Hepatocyte (in vitro differentiated cells): ENCODE measurements around the gene ITGA1.

Source experiments
- CTCF ChIP-seq: fragments of 200-600 bp; sonication (generic); IDR thresholded peaks from 2 replicates; pipeline ENCODE4 v1.5.1; 2016; ENCODE audit warnings: antibody characterized with exemption, mild to moderate bottlenecking; ENCODE audit not compliant: poor library complexity
- EZH2phosphoT487 ChIP-seq: fragments of 200-600 bp; sonication (generic); IDR thresholded peaks from one replicate; pipeline ENCODE4 v1.6.1; 2018; ENCODE audit warnings: antibody characterized with exemption, mild to moderate bottlenecking, low read depth, moderate library complexity; ENCODE audit not compliant: unreplicated experiment, severe bottlenecking

GRCh38 chr5:52802272-52802973 lies 14.7 kb downstream of the ITGA1 start:
- TF ChIP-seq CTCF (no peak), EZH2phosphoT487 (no peak)
